Myometrial cell (primary cell): ENCODE measurements around the gene ZMAT5. TPM values are rescaled to one million over a fixed set of nuclear protein-coding genes. Genes with fewer than 3 reads are reported as not detected.

Experiments
- total RNA-seq: library from RNA; depleted of rRNA; stranded (reverse); fragments of >200 nt; gene quantifications from 2 replicates; pipeline ENCODE4 v1.2.3, GENCODE V29; 2015

The ZMAT5 gene, protein sequence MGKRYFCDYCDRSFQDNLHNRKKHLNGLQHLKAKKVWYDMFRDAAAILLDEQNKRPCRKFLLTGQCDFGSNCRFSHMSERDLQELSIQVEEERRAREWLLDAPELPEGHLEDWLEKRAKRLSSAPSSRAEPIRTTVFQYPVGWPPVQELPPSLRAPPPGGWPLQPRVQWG
- total RNA-seq, result 35.3 and 49.3 TPM in 2 replicates

DNA sequence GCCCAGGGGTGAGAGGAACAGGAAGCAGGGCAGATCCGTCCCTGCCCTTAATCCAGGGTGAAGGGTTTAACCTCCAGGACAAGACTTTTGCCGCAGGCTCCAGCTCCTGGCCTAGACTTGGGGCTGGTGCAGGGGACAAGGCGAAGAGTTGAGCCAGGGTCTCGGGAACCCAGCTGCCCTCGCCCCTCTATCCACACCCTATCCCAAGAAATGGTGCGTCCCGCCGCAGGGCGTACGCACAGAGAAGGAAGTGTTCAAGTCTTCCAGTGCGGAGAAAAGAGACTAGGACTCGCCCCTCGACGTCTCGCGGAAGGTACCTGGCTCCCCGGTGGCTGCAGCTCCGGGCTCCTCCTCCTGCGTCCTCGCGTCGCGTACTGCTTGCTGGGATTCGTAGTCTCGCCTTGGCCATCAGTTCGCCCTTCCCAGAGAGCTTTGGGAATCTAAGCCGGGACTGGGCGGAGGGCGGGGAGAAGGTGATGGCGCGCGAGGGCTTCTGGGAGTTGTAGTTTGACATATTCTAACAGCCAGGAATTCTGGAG is at the start of gene ZMAT5:
Gene ZMAT5, minus strand, starts transcription at position 376 of the 539 bp plus-strand sequence. CDS start 18,463 bp downstream, outside the sequence.

GRCh38 chr22:29767171-29768051 is 604 bp upstream of the ZMAT5 start, which contains the start of gene UQCR10:
UQCR10 (plus strand) TSS chr22:29767369; CDS start chr22:29767399, 30 bp downstream.

DNA sequence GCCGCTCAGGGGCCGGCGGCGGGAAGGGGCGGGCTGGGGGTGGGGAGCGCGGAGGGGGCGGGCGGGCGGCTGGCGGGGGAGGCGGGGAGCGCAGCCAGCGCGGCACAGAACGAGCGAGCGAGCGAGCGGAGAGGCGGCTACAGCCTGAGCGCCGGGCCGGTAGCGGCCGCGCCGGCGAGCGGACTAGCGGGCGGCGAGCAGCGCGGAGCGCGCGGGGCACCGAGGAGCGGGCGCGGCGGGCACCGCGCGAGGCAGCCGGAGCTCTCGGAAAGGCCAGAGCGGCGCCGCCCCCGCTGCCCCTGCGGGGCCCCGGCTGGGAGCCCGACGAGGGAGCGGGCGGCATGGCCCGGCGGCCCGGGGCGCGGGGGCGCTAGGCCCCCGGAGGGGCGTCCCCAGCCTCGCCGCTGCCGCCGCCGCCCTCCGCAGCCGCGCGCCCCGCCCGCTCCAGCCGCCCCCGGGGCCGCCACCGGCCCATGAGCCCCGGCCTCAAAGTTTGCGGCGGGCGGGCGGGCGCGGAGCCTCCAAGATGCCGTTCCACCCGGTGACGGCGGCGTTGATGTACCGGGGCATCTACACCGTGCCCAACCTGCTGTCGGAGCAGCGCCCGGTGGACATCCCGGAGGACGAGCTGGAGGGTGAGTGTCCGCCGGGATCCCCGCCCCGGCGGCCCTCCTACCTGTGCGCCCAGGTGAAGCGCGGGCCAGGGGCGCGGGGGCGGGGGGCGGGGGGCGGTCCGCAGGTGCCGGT is 46.7 kb downstream of the ZMAT5 start, which contains the start of gene CABP7:
Gene CABP7, plus strand, starts transcription at position 105 of the 747 bp plus-strand sequence. Its CDS starts 422 bp downstream, at position 527.

Other genes with a start within 250 kb of the ZMAT5 start
- 40.9 and 53.2 TPM in 2 replicates for gene THOC5, start 213.2 kb downstream of the ZMAT5 start, total RNA-seq
- gene NIPSNAP1, start 185.9 kb downstream of the ZMAT5 start, total RNA-seq, result 88.6 and 96.9 TPM in 2 replicates
- 88.2 and 111 TPM in 2 replicates for gene NF2, start 163.4 kb downstream of the ZMAT5 start, total RNA-seq
- gene CABP7, start 47.0 kb downstream of the ZMAT5 start, total RNA-seq, result not detected in 2 replicates
- 65.4 and 90.0 TPM in 2 replicates for gene UQCR10, start 362 bp upstream of the ZMAT5 start, total RNA-seq
- 21.4 and 28.0 TPM in 2 replicates for gene ASCC2, start 71.3 kb upstream of the ZMAT5 start, total RNA-seq
- gene MTMR3, start 116.2 kb upstream of the ZMAT5 start, total RNA-seq, result 16.0 and 25.7 TPM in 2 replicates